Activated naive CD4-positive, alpha-beta T cell treated with Interleukin-2 at 50 U/mL for 16 hours (primary cell): ENCODE measurements around the gene MINDY4.

Experiments
- DNase-seq: peaks from one replicate; pipeline ENCODE4 v3.0.0-alpha.2; 2020

Gene MINDY4

DNA sequence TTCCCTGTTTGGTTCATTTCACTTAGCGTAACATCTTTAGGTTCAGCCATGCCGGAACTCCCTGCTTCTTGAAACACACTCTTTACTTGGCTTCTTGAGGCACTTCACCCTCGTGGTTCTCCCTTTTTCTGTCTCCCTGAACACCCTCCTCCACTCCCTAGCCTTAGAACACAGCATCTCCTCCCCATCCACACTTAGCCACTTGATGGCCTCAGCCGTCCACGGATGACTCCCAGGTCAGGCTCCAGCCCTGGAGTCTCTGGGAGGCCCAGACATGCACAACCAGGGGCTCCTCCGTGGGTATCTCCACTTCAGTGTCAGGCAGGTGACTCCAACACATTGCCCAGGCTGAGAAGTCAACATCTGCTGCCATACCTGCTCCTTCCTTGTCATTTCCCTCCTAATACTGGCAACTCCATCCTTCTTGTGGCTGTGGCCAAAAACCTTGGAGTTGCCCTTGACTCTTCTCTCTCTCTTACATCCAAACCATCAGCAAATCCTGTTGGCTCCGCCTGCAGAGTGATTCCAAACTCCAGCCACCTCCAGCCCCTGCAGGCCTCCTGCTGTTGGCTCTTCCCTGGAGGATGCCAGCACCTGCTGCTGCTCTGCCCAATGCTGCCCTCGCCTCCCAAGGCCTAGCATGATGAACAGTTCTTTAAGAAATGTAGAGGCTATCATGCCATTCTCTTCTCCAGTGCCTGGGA, 27.7 kb upstream of the MINDY4 start:
- no peak for DNase-seq

DNA sequence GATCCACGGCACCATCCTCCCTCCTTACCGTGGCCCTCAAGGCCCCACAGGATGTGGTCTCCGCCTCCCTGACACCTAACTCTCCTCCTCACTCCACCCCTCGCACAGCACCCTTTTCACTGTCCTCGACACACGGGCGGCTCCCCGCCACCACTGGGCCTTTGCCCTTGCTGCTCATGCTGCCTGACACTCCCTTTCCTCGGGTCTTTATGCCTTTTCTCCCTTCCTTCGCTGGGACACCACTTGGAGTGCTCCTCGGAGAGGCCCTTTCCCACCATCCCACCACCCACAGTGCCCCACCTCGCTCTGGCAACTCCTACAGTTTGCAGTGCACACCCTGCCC, 27.2 kb upstream of the MINDY4 start:
- DNase-seq: no peak

DNA sequence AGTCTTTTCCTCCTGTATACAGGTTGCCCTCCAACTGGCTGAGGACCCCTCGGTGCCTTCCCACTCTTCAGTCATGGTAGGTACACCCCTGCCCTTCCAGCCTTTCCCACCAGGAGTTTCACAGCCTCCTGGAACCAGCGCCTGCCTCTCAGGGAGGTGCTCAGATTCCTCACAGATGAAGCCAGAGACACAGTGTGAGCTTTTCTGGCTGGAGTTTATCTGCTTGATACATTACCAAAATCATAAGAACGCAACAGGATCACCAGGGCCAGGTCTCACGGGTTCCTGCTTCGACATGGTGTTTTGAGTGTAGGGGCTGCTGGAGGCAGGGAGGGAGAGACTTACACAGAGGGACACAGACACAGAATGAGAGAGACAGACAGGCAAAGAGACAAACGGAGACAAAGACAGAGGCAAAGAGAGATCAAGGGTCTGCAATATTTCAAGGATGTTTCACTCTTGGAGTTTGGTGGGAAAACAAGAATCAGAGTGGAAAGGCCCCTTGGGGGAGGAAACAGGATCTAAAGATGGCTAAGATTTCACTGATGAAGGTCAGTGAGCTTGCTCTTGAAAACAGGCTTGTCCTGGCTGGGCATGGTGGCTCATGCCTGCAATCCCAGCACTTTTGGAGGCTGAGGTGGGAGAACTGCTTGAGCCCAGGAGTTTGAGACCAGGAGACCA, 25.8 kb upstream of the MINDY4 start:
- no peak for DNase-seq

DNA sequence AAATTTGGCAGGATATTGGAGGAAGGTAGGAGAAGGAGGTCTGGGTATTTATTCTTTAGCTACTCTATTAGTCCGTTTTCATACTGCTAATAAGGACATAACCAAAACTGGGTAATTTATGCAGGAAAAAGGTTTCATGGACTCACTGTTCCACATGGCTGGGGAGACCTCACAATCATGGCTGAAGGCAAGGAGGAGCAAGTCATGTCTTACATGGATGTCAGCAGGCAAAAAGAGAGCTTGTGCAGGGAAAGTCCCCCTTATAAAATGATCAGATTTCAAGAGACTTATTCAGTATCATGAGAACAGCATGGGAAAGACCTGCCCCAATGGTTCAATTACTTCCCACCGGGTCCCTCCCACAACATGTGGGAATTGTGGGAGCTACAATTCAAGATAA, 21.2 kb upstream of the MINDY4 start:
- DNase-seq: no peak

DNA sequence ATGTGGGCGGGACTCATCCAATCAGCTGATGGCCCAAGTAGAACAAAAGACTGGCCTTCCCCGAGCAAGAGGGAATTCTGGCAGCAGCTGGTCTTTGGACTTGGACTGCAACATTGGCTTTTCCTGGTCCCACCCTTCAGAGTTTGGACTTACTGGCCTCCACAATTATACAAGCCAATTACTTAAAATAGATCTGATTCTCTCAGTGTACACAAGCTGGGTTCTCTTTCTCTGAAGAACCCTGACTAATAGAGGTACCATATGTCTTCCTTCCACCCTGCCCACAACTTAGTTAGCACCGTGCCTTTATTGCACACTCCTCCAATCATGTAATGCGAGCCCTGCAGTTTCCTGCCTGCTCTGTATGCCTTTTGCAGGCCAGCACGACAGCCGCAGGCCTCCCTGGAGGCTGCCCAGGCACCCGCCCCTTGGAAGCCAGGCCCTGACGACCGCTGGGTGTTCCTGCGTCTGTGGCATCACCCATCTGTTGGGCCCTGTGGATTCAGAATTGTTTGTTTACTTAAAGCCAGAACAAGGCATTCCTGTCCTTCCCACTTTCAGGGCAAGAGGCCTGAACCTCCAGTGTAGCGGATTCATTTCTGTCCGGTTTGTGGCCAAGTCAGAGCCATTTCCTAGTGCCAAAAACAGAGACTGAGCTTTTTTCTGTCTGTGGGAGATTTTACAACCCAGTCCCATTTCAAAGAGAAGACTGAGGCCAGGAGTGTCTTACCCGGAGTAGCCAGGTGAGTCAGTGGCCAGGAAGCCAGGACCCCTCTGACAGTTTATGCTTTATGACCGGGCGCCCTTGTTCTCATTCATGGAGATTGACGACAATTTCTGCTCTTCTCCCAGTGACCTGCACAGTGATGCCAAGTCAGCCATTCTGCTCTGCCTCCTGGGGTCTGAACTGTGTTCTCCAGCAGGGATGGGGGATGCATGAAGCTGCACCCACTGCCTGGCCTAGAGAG, 20.2 kb upstream of the MINDY4 start:
- no peak for DNase-seq

DNA sequence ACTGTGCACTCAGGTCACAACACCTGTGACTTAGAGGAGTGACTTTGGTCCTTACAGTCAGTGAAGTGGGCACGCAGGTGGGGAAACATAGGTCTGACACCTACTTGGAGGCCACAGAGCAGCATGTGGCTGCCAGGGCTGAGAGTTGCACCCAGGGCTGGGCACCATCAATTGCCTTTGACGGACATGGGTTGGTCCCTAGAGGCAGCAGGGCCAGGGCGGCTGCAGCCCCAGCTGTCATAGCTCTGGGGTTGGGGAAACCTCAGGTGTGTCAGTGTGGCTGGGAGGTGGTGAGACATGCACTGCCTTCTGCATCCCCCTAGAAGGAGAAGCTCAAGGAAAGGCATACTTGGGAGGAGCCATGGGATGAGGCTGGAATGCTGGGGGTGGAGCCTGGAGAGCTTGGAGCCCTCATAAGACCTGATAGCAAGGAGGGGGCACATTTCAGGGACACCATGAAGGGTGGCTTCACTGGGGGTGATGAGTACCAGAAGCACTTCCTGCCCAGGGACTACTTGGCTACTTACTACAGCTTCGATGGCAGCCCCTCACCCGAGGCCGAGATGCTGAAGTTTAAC, 19.4 kb upstream of the MINDY4 start, which contains the start of gene INMT:
Gene INMT, plus strand, starts transcription at position 440 of the 578 bp plus-strand sequence. Its CDS starts 16 bp downstream, at position 456.
- no peak for DNase-seq

DNA sequence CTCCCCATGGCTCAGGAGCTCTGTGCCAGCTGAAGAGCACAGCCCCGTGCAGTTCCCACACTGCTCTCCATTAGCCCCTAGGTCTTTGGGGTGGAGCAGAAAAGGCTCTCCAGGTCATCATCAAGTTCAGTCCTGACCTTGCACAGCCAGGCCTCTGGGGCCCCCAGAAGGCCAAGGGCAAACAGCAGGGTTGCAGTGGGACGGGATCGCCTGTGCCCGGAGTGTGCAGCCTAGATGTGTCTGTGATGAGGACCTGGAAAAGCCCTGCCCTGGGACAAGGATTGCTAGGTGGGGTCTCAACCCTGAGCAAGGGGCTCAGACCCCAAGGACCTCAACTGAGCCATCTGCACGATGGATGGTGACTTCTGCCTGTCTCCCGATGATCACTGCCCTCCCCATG, 18.7 kb upstream of the MINDY4 start:
- DNase-seq: no peak

DNA sequence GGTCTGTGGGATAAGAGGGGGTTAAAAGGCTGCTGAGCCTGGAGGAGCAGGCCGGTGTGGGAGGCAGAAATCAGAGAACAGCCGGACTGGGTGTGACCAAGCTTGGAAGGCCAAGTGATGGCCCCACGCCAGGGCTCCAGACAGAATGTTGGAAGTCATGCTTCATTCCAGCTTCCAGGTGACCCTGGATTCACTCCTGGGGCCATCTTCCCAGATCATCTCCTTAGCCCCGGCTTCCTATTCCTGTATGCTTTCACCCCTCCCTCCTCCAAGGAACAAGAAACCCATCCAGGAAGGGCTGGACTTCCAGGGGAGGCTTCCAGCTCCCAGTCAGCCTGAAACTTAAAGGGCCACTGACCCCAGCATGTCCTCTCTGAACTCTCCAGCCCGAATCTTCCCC, 18.2 kb upstream of the MINDY4 start:
- no peak for DNase-seq

DNA sequence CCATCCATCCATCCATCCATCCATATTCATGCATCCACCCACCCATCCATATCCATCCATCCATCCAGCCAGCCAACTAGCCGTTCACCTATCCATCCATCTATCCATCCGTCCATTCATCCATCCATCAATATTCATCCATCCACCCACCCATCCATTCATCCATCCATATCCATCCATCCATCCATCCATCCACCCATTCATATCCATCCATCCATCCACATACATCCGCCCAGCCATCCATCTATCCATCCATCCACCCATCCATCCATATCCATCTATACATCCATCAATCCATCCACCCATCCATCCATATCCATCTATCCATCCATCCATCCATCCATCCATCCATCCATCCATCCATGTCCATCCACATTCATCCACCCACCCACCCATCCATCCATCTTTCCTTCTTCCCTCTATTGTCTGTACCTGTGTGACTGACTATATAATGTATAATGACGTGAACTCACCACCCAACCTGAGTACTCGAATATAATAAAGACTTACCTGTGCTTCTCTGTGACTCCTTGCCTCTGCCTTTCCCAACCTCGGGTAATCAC, 16.8 kb upstream of the MINDY4 start:
- DNase-seq: no peak

DNA sequence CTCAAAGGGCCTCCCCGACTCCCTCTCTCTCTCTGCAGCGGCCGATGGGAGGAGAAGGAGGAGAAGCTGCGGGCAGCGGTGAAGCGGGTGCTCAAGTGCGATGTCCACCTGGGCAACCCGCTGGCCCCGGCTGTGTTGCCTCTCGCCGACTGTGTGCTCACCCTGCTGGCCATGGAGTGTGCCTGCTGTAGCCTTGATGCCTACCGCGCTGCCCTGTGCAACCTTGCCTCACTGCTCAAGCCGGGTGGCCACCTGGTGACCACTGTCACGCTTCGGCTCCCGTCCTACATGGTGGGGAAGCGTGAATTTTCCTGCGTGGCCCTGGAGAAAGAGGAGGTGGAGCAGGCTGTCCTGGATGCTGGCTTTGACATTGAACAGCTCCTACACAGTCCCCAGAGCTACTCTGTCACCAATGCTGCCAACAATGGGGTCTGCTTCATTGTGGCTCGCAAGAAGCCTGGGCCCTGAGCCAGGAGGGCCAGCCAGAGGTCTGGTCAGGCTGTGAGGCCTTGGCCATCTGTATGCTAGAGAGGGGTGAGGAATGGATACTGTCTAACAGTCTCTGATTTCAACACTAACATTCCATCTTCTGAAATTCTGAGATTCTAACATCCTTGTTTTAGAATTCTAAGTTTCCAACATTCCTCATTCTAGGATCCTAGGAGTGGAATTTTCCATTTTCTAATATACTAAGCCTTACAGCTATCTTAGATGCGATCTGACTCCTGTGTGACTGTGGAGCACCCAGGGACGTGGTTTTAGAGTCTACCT, 15.6 kb upstream of the MINDY4 start:
- DNase-seq: no peak

DNA sequence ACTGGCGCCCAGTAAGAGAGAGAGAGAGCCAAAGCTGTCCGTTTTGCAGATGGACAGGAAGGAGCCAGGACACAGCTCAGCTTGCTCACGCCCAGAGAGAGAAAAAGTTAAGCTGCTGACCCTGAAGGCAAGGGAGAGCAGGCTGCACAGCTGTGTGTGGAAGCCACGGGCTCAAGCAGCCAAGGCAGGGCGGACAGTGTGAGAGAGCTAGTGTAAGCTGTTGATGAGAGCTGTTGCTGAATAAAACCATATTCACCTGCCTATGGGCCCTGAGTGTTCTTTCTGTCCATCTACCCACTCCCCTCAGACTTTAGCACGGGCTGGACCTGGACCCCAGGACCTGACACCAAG, 13.9 kb upstream of the MINDY4 start:
- DNase-seq: no peak

DNA sequence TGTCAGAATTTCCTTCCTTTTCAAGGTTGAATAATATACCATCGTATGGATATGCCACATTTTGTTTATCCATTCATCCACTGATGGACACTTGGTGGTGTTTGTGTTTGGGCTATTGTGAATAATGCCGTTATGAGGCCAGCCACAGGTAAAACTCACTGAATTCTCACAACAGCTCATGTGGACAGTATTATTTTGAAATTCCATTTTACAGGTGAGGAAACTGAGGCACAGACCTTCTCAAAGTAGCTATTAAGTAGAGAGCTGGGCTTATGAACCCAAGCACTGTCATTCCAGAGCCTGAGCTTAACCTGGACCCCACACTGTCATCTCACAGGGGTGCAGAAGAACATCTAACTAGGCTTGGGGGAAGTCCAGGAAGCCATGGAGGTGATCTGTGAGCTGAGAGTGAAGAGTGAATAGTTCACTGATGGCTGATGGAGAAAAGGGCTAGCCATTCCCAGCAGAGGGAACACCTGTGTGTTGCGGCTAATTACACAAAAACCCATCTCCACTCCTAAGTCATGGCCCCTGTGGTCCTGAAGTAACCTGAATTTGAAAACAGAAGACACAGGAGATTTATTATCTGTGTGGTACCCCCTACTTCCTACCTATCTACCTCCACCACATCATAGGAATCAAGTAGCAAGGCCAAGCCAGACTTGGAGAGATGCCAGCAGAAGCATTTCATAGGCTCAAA, 10.6 kb upstream of the MINDY4 start:
- no peak for DNase-seq

DNA sequence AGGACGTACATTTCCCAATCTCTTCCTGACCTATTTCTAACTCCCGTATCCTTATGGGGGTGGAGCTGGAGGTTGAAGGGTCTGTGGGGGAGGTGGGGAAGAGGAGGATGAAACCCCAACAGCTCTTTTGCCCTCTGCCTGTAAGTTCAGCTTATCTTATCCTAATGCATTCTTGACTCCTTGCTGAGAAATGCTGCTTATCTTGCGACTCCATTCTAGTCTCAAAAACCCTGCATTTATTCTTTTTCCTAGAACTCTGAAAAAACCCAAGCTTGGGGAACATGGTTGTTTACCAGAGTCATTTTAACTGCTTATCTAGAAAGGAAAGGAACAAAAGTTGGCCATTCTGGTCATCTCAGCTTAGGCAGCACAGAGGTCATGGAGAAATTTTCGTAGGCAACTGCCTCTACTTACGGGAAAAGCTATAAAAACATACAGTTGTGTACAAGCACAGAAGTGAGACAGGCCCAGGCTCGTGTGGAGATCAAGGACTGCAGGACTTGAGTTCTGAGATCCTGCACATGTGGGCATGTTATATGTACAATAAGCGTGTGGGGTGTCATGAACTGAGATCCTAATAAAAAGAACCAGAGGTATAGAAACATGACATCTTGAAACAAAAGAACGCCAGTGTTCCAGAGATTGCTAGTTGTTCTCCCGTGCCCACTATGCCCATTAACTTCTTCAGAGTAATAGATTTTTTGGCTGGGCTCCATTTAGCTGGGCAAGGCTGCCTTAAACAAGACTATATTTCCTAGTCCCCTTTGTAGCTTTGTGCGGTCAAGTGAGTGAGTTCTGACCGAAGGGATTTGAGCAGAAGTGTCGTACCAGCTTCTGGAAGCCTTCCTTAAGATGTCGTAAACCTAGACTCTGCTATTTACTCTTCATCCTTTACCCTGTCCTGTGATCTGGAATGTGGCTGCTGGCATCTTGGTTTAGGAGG, 9.7 kb upstream of the MINDY4 start:
- DNase-seq: no peak

DNA sequence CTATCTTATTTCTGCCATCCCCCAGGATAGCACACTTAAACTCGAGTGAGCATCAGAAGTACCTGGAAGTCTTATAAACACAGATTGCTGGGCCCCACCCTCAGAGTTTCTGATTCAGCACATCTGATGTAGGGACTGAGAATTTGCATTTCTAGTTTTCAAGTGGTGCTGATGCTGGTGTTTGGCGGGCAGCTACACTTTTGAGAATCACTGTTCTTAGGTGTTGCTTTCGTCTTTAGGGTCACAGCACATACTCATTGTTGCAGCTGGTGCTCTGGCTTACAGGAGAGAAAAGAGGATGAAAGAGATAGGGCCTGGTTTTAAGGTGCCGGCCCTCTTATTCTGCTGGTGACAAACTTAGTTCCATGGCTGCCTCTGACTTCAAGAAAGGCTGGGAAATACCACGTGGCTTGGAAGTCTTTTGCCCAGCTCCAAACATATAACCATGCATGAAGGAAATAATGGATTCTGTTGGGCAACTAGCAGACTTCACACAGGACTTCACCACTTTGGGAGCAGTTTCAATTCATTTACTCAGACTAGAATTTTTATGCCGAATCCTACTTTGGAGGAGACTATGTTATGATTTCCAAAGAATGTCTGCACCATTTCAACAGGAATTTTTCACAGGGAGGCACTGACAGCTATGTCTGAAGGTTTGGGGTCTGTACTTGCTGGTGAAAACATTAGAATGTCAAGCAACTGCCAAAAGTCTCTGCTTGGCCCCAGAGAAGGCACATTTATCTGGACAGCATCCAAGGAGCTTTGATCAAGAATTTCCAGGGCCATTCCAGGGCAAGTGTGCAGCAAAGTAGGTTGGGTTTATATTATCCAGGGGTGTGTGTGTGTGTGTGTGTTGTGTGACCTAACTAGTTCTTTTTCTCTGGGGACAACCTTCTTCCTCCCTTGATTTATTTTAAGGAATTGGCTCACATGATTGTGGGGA, 6.9 kb upstream of the MINDY4 start:
- DNase-seq: no peak

DNA sequence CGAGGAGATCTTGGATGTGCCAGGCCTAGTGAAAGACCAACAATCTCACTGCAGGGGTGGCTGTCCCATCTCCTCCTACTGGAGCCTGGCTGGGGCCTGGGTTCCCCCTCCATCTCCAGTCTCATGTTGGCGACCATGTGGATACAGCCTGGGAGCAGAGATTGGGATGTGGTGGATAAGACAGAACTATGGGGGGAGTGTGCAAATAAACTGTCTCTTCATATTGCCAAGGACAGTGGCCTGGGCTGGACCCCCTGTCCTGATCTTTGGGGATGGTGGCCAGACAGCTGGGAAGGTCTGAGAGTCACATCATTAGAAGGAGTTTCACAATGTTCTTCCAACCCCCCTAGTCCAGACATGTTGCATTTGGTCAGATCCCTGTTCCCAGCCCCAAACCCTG, 5.8 kb upstream of the MINDY4 start:
- DNase-seq: no peak

DNA sequence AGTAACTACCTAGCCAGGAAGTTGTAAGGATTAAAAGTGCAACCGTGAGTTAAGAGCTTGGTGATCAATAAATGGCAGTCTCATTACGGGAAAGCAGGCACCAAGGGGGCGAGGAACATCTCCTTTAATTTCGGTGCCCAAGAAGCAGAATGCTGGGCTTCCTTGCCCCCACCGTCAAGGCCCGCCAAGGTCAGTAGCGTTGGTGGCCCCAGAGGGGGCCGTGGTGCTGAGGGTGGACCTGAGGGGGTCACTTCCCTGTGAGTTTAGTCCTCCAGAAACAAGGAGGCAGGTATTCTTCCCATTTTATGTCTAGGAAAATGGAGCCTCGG, 408 bp upstream of the MINDY4 start:
- no peak for DNase-seq

DNA sequence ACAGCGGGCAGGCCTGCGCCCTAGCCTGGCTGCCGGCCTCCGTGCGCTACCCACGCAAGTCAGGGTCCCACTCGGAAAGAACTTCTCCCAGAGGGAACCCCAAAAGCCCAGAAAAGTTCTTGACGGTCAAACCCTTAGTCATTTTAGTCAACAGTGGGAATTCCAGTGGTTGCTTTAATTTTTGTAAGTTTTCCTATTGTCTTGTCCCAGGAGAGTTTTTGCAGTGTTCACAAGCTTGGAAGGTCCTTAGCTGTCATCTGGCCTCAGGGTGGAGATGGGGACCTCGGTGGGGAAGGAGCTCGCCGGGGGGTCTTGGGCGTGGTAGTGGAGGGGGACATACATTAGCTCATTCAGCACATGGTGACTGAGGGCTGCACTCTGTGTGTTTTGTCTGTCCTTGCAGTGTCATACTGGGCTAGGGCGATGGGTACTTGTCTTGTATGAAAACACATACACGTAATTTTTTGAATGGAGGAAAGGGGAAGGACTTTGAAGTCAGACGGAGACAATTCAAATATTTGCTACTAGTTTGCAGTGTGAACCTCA, 736 bp downstream of the MINDY4 start:
- DNase-seq: no peak

DNA sequence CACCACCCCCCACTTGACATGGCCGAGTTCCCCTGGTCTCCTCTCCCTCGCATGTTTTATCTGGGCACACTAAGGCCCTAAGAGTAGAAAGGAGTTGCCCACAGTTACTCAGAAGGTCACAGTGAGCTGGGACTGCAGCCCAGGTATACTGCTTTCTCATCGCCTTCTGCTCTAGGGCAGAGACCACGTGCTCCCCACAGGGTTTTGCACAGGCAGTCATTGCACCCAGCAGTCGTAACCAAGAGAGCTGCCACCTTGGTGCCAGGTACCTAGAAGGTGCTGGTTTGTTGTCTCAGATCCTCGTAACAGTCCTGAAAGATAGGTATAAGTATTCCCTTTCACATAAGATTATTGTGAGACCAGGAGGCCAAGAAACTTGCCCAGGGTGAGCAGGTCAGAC, 1.8 kb downstream of the MINDY4 start:
- DNase-seq: no peak

DNA sequence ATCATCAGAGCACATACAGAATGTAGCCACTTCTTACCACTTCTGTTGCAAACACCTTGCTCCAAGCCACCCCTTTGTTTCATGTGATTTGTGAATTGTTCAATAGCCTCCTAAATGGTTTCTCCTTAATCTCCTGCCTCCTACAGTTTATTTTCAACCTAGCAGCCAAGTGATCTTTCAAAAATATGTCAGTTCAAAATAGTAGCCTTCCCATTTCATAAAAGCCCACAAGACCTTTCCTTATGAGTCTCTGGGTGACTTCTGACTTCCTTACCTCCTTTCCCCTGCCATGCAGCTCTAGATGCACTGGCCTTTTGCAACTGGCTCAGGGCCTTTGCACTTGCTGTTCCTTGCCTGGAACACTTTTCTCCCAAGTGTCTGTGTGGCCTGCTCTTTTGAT, 4.8 kb downstream of the MINDY4 start:
- DNase-seq: no peak
